SH-SY5Y (cell line): ENCODE data around the gene COL15A1.

Source experiments
- GATA2 ChIP-seq: IDR thresholded peaks from 2 replicates; pipeline ENCODE4 v1.6.1; 2011; ENCODE audit warnings: mild to moderate bottlenecking, low read depth, low read length
- GATA3 ChIP-seq: IDR thresholded peaks from 2 replicates; pipeline ENCODE4 v1.6.1; 2011; ENCODE audit warnings: low read depth, mild to moderate bottlenecking, low read length, moderate library complexity

DNA sequence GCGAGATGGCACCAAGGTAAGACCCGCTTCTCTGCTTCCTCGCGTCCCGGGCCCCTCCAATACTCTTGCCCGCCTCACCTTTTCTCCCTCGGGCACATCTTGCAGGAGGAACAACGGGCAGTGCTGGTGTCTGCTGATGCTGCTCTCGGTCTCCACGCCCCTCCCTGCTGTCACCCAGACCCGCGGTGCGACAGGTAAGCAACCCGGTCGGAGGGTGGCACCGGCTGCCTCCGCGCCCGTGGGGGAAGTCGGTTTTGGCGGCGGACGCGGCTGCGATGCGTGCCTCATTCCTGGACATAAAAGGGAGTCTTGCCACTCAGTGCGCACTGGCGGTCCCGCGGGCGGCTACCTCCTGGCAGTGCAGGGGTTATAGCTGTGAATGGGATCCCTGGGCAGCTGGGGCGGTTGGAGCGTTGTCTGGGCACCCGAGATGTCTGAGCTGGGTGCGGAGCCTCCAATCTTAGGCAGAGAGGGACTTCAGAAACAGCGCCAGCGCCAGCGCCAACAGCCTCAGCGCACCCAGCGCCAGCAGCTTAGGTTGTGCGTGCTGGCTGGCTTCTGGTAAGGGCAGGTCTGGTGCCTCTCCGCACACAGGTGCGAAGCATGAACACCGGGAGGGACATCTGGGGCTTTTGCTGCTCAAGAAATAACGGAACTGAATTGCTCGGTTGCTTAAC is 488 bp downstream of the COL15A1 start:
- TF ChIP-seq GATA2 = no peak
- no peak for TF ChIP-seq GATA3
